ENCODE data around the gene PHYHIPL.

PHYHIPL gene

GRCh38 chr10:59155556-59155955 is 20.9 kb upstream of the PHYHIPL start:
- no peak overlapping the region for H3K27ac ChIP-seq
- no peak overlapping the region for H3K4me3 ChIP-seq (ENCODE audit: low read depth, low read length)
- H3K36me3 ChIP-seq (replicated peaks): no peaks in the 10 kb centered on the region
- in situ Hi-C loops (cut with HindIII; ENCODE audit: low pct_ligation_motif_present, low sequenced_read_pairs): no loop called here
- TF ChIP-seq, protein P1, sequence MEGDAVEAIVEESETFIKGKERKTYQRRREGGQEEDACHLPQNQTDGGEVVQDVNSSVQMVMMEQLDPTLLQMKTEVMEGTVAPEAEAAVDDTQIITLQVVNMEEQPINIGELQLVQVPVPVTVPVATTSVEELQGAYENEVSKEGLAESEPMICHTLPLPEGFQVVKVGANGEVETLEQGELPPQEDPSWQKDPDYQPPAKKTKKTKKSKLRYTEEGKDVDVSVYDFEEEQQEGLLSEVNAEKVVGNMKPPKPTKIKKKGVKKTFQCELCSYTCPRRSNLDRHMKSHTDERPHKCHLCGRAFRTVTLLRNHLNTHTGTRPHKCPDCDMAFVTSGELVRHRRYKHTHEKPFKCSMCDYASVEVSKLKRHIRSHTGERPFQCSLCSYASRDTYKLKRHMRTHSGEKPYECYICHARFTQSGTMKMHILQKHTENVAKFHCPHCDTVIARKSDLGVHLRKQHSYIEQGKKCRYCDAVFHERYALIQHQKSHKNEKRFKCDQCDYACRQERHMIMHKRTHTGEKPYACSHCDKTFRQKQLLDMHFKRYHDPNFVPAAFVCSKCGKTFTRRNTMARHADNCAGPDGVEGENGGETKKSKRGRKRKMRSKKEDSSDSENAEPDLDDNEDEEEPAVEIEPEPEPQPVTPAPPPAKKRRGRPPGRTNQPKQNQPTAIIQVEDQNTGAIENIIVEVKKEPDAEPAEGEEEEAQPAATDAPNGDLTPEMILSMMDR (IDR thresholded peaks at IDR 0.05; ENCODE audit: low read depth, low read length, missing control alignments): no peak
- DNase-seq: no peak
- no peaks in the 10 kb centered on the region for H3K27me3 ChIP-seq (replicated peaks)

DNA sequence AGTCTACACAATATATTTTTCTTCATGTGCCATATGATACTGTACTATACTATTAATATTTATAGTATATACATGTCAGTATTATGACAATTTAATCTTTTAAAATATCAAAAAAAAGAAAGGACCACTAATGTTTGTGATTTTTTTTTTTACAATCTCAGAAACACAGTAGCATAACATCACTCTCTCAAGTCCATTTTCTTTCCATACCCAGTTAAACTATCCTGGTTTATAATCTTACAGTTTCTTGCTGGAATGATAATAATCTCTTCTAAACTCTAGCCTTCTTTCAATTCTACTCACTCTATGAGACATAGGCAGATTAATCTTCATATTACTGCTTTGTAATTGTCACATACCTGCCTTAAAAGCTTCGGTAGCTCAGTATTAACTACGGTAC is 8.9 kb upstream of the PHYHIPL start:
- no peak overlapping the region for H3K4me3 ChIP-seq (ENCODE audit: low read depth, low read length)
- no peaks in the 10 kb centered on the region for H3K36me3 ChIP-seq (replicated peaks)
- no peak overlapping the region for H3K27ac ChIP-seq
- no peak for DNase-seq
- H3K27me3 ChIP-seq (replicated peaks): no peaks in the 10 kb centered on the region
- TF ChIP-seq, protein P1 (IDR thresholded peaks at IDR 0.05; ENCODE audit: low read depth, low read length, missing control alignments): no peak
- in situ Hi-C loops (cut with HindIII; ENCODE audit: low pct_ligation_motif_present, low sequenced_read_pairs): no loop called here

GRCh38 chr10:59172567-59172966 is 3.9 kb upstream of the PHYHIPL start:
- Histone ChIP-seq H3K27ac (no peak overlapping the region), H3K4me3 (ENCODE audit: low read depth, low read length) (no peak overlapping the region), H3K27me3 (replicated peaks) (peaks cover 18% of the 10 kb centered on the region), H3K36me3 (replicated peaks) (no peaks in the 10 kb centered on the region)
- in situ Hi-C loops (cut with HindIII; ENCODE audit: low pct_ligation_motif_present, low sequenced_read_pairs): no loop called here
- DNase-seq: no peak
- TF ChIP-seq, protein P1 (IDR thresholded peaks at IDR 0.05; ENCODE audit: low read depth, low read length, missing control alignments): no peak

DNA sequence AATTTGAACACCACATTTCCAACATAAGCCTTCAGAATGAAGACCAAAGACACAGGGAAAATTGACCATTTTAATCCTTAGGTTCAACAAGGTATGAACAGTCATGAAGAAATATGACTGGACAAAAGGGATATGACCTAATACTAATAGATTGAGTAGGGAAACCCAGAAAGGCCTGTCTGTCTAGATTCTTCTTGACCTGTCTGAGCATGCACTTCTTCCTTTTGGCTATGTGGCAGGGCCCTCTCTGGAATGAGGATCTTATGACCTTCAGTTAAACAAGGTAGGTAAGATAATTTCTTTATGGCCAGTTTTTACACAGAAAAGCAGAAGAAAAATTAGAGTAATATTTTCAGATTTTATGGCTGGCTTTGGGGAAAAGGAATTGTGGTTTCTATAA is 3.0 kb upstream of the PHYHIPL start:
- Histone ChIP-seq H3K27ac (no peak overlapping the region), H3K36me3 (replicated peaks) (no peaks in the 10 kb centered on the region), H3K4me3 (ENCODE audit: low read depth, low read length) (no peak overlapping the region), H3K27me3 (replicated peaks) (peaks cover 18% of the 10 kb centered on the region)
- DNase-seq: no peak
- TF ChIP-seq, protein P1 (IDR thresholded peaks at IDR 0.05; ENCODE audit: low read depth, low read length, missing control alignments): no peak
- in situ Hi-C loops (cut with HindIII; ENCODE audit: low pct_ligation_motif_present, low sequenced_read_pairs): no loop called here

- H3K4me3 ChIP-seq (ENCODE audit: low read depth, low read length): peak overlapping the region; percentile 26
- in situ Hi-C loops (cut with HindIII; ENCODE audit: low pct_ligation_motif_present, low sequenced_read_pairs): loop anchor here (25.0 kb wide), 1 partner anchor 213 kb away; no protein-coding TSS in a partner anchor
- no peak overlapping the region for H3K27ac ChIP-seq
- no peak for DNase-seq
- TF ChIP-seq, protein P1 (IDR thresholded peaks at IDR 0.05; ENCODE audit: low read depth, low read length, missing control alignments): no peak
- H3K36me3 ChIP-seq (replicated peaks): no peaks in the 10 kb centered on the region
- H3K27me3 ChIP-seq (replicated peaks): peaks cover 18% of the 10 kb centered on the region
Measured at GRCh38 chr10:59175538-59176240, 754 bp upstream of the PHYHIPL start.

Data from brain microvascular endothelial cell (primary cell).